Bronchial epithelial cell (primary cell): ENCODE results near the gene EFCAB6. TPM values are rescaled to one million over a fixed set of nuclear protein-coding genes. Genes with fewer than 3 reads are reported as not detected.

ENCODE experiments used
- DNase-seq: peaks from one replicate; pipeline ENCODE4 v3.0.0-alpha.2; 2010; ENCODE audit warnings: low read depth
- FAIRE-seq: peaks from 2 replicates; lab custom pipeline; 2011; peaks lifted over from hg19 to GRCh38; lab: Jason Lieb, UNC
- H3K27me3 ChIP-seq: 2 replicates; pipeline ENCODE4 v1.5.1; 2011; ENCODE audit warnings: low read length; ENCODE audit not compliant: control insufficient read depth, insufficient read depth
- H3K36me3 ChIP-seq: 2 replicates; pipeline ENCODE4 v1.5.1; 2011; ENCODE audit warnings: low read length; ENCODE audit not compliant: control insufficient read depth, insufficient read depth
- H3K4me3 ChIP-seq: 2 replicates; pipeline ENCODE4 v1.5.1; 2011; ENCODE audit warnings: mild to moderate bottlenecking, low read depth, low read length, control low read depth
- CTCF ChIP-seq: IDR thresholded peaks from 2 replicates; pipeline ENCODE4 v1.5.1; 2011; ENCODE audit warnings: mild to moderate bottlenecking, moderate library complexity, low read length, control low read depth, inconsistent platforms; ENCODE audit not compliant: insufficient read depth, severe bottlenecking
- total RNA-seq: library from RNA; depleted of rRNA; stranded (reverse); fragments of >200 nt; gene quantifications from 2 replicates; pipeline ENCODE4 v1.2.1, GENCODE V29; 2014

The EFCAB6 gene
- total RNA-seq, 1 donor from 2014 or later: 0.26 TPM

GRCh38 chr22:43743929-43744643, 68.0 kb downstream of the EFCAB6 start:
- Histone ChIP-seq H3K4me3 (no peak overlapping the region), H3K27me3 (peaks cover 2% of the 10 kb centered on the region), H3K36me3 (no peaks in the 10 kb centered on the region)
- DNase-seq (no peak), FAIRE-seq (no peak)
- no peak for TF ChIP-seq CTCF

- H3K27me3 ChIP-seq: peaks cover 2% of the 10 kb centered on the region
- FAIRE-seq: peak; percentile 52
- no peak for DNase-seq
Measured at GRCh38 chr22:43743131-43743530, 69.0 kb downstream of the EFCAB6 start.

GRCh38 chr22:43742154-43742950, 69.8 kb downstream of the EFCAB6 start:
- Histone ChIP-seq H3K27me3 (peaks cover 2% of the 10 kb centered on the region), H3K4me3 (no peak overlapping the region), H3K36me3 (no peaks in the 10 kb centered on the region)
- FAIRE-seq (no peak), DNase-seq (no peak)
- no peak for TF ChIP-seq CTCF

More at GRCh38 chr22:43743131-43743530, 69.0 kb downstream of the EFCAB6 start:
- no peaks in the 10 kb centered on the region for H3K36me3 ChIP-seq
- no peak overlapping the region for H3K4me3 ChIP-seq
- no peak for TF ChIP-seq CTCF

- no peaks in the 10 kb centered on the region for H3K36me3 ChIP-seq
- FAIRE-seq (no peak), DNase-seq (no peak)
- no peak overlapping the region for H3K4me3 ChIP-seq
- peaks cover under 1% of the 10 kb centered on the region for H3K27me3 ChIP-seq
- no peak for TF ChIP-seq CTCF
Measured at GRCh38 chr22:43740587-43741270, 71.4 kb downstream of the EFCAB6 start.

- Histone ChIP-seq H3K4me3 (no peak overlapping the region), H3K27me3 (no peaks in the 10 kb centered on the region), H3K36me3 (no peaks in the 10 kb centered on the region)
- no peak for DNase-seq
- no peak for TF ChIP-seq CTCF
- FAIRE-seq: no peak
Measured at GRCh38 chr22:43739851-43740379, 72.2 kb downstream of the EFCAB6 start.
